G401.6 (cell line): Measurements from ENCODE around the gene NAPA.

ENCODE experiments used
- FAIRE-seq: peaks from 2 replicates; lab custom pipeline; 2012; peaks lifted over from hg19 to GRCh38; lab: Jason Lieb, UNC

NAPA gene

DNA sequence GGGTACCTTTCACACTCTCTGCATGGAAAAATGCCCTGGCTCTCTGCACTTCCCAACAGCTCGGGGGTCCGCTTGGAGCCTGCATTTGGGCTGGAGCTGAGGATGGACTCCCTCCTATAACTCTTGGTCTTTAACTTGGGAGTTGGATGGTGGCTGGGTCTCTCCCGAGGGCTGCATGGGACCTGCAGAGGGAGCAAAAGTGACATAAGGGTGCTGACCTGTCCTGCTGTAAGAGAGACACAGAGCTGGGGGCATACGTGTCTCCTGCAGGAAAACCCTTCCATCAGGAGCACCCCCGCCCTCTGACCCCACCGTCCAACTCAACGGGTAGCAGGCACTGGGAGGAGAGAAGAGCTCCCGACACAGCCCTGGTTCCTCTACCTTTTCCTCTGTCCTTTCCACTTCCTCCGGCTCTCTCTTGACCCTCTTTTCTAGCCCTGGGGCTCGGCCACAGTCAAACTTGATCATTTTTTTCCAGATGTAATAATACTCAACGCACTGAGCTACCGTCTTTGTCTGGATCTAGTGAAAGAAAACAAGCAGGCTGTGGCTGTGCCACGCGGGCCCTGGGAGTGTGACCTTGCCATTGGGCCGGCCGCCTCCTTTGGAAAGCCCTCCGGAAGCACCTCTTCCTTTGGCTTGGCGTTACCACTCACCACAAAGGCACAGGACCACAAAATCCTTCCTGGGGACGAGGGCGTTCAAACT lies 6.8 kb upstream of the NAPA start:
- no peak for FAIRE-seq

- no peak for FAIRE-seq
Measured at GRCh38 chr19:47520839-47521238, 6.0 kb upstream of the NAPA start.

- FAIRE-seq: no peak
Measured at GRCh38 chr19:47520343-47520806, 5.5 kb upstream of the NAPA start.

GRCh38 chr19:47518854-47519253 lies 4.0 kb upstream of the NAPA start:
- FAIRE-seq: no peak

GRCh38 chr19:47518139-47518538 lies 3.3 kb upstream of the NAPA start:
- no peak for FAIRE-seq

GRCh38 chr19:47514151-47514868 lies 553 bp downstream of the NAPA start:
- FAIRE-seq: no peak

GRCh38 chr19:47512948-47513319 lies 1.9 kb downstream of the NAPA start:
- FAIRE-seq: no peak

DNA sequence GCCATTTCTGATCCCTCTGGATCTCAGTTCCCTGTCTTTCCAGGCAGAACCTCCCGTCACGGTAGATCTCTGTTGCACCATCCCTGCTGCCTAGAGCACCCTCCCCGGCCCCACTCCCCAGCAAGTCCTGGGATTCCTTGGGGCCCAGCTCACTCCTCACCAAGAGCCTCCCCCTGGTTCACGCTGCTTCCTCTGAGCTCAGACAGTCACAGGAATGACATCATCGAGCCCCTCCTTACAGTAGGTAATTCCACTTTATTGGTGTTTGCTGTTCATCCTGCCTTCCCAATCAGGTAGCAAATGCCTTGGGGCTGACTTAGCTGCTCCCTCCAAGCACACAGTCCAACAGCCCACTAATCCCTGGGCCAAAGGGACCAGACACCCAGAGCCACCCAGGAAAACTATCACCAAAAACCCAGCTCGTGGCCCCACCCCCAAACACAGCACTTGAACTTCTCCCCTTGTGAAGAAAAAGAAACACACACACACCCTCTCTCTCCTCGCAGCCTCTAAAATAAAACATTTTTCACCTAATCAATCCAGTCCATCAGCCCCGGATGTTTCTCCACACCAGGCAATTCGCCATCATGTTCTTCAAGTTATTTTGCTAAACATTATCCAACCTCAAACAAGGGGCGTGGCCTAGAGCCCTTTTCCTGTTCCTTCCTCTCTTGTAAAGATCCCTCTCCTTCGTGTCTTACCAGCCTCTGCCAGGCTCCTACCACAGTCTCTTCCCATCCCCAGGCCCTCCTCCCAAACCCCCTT lies 2.5 kb downstream of the NAPA start:
- FAIRE-seq: no peak

GRCh38 chr19:47511681-47512080 lies 3.2 kb downstream of the NAPA start:
- no peak for FAIRE-seq

DNA sequence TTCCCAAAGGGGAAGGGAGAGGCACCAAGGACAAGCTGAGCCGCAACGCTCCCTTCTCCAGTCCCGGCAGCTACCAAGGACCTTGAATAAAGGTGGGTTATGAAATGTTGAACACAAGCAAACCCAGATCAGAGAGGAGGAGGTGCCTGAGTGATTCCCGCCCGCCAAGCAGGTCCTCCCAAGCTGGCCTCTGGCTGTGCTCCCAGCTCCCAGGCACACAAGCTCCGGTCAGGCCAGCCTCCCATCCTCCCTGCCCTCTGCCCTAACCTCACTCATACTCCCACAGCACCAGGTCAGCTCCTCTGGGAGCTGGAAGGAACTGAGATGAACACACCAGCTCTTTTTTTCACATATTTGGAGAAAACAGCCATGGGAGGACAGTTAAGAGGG lies 3.7 kb downstream of the NAPA start:
- FAIRE-seq: no peak

- no peak for FAIRE-seq
Measured at GRCh38 chr19:47510516-47511127, 4.2 kb downstream of the NAPA start.

DNA sequence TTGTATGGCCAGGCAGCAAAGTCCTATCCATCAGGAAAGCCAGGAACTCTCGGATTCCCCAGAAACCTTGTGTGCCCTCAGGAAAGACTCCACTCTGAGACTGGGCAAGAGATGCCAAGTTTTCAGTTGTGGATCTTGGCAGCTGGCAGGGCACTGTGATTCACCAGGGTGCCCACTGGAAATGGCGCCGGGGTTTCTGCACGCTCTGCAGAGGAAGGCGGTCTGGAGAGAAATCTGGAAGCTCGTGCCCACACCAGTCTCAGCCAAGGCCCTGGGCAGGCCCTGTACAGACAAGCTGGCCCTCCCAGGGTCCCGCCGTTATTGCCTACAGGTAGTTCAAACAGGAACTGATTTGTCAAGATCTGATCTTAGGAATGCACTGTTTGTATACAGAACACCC lies 4.9 kb downstream of the NAPA start:
- no peak for FAIRE-seq

- FAIRE-seq: no peak
Measured at GRCh38 chr19:47509170-47509847, 5.6 kb downstream of the NAPA start.

DNA sequence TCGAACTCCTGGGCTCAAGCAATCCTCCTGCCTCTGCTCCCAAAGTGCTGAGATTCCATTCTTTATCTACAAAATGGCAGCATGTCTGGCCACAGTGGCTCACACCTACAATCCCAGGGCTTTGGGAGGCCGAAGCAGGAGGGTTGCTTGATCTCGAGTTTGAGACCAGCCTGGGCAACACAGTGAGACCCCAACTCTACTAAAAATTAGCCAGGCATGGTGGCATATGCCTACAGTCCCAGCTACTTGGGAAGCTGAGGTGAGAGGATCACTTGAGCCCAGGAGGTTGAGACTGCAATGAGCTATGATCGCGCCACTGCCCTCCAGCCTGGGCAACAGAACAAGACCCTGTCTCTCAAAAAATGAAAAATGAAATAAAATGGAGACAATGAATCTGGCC lies 6.1 kb downstream of the NAPA start:
- FAIRE-seq: no peak

DNA sequence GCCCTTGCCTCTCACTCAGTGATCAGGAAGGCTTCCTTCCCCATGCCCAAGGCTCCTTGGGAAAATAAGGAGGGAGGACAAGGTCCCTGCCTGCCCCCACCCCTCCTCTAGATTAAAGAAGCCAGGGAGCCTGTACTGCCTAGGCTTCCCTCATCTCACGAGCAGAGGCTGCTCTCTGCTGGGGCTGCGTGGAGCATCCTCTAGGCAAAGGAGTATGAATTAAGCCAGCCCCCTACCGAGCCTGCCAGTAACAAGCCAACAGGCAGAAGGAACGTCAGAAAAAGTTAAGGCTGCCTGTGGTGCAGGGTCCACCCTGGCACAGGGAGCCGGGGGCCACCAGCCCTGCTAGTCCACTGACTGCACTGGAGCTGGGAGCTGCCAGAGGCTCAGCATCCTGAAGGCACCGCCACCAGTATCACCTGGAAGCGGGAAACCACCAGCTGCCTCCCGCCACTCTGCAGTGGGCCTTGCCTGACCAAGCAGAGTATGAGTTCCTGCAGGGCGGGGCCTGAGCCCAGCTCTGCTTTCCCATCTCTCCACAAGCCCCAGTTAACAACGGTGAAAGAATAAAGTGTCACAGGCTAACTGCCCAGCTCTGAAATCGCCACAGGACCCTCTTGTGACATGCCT lies 6.8 kb downstream of the NAPA start:
- FAIRE-seq: no peak

GRCh38 chr19:47507012-47507411 lies 7.9 kb downstream of the NAPA start:
- FAIRE-seq: no peak

GRCh38 chr19:47506459-47506858 lies 8.4 kb downstream of the NAPA start:
- no peak for FAIRE-seq

- no peak for FAIRE-seq
Measured at GRCh38 chr19:47505506-47505905, 9.4 kb downstream of the NAPA start.

DNA sequence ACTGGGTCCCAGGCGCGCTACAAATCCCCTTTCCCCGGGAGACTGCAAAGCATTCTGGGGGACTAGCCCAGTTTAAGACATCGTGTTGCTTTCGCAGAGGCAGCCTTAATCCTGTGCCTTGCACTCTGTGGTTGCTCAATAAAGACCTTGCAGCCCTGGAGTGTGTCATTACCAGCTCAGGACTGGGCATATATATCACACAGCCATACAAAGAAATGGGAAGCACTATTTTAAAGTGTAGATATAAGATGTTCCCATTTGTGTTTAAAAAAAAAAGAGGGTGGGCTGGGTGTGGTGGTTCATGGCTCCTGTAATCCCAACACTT lies 11.1 kb downstream of the NAPA start:
- FAIRE-seq: no peak

DNA sequence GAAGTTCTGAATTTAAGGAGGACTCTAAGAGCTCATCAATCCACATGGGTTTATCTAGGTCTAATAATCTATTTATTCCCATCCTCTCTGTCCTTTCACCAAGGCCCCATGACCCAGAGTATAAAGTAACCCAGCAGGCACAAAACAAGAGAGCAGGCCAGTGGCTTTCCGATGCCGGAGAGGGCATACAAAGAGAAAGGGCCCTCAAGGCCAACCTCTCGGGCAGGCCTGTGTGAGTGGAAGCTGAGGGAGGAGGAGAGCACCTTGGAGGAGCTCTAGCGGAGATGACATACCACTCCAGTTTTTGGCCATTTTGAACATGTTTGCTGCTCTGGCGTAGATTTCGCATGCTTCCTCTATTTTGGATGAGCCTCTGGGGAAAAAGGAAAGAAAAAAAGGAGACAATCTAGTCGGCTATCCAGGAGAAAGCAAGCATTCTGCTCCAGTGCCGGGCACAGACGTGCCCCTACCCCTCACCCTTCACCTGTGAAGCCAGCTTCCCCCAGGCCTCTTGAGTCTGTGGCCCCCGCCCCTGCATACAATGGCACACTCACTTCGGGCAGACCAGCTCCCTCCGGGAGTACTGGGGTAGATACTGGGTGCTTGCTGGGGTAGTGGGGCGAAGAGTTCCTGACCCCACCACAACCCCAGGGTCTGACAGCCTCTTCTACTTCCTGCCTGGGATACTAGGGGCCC lies 11.6 kb downstream of the NAPA start:
- no peak for FAIRE-seq
